Activated T-helper 9 cell treated with anti-CD3 and anti-CD28 coated beads, Interleukin-2, amount 50 U/mL, for 16 hours (primary cell): ENCODE measurements around the gene AKIRIN2.
"Not testable (repeated sequence)": the region's sequence is repeated elsewhere in the genome, so short reads cannot be mapped to it uniquely, and the experiment has no call there.

Source experiments
- DNase-seq: peaks from one replicate; pipeline ENCODE4 v3.0.0-alpha.2; 2020; ENCODE audit warnings: low read depth

Gene AKIRIN2

DNA sequence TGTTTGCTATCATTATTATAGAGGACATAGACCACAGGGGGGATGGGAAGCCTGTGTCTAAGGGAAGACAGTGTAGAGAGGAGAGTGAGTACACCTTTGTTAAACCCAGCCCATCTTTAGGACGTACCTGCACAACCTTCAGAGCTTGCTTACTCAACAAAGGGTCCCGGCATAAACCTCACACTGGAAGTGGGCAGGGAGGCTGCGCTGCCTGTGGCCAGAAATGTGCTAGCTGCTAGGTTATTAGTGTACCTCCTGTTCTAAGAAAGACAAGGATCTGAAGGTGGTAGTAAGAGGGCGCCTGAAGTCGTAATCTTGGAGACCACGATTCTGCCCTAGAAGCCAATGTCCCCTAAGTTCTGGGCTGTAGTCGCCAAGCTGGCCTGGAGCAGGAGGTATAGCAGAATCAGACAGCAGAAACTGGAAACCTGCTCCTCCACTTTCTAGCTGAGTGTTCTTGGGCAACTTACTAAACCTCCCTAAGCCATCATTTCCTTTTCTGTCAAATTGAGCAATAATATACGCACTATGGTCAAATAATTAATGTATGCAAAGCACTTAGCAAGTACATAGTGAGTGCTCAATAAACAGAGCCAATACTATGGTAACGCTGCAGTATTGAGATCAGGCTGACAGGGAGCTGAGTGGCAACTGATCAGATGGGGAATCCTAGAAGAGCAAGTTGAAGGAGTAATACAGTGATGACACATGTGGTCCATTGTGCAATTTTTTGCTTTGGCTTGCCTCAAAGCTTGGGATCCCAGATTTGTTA, 16.8 kb upstream of the AKIRIN2 start:
- DNase-seq, result no peak

DNA sequence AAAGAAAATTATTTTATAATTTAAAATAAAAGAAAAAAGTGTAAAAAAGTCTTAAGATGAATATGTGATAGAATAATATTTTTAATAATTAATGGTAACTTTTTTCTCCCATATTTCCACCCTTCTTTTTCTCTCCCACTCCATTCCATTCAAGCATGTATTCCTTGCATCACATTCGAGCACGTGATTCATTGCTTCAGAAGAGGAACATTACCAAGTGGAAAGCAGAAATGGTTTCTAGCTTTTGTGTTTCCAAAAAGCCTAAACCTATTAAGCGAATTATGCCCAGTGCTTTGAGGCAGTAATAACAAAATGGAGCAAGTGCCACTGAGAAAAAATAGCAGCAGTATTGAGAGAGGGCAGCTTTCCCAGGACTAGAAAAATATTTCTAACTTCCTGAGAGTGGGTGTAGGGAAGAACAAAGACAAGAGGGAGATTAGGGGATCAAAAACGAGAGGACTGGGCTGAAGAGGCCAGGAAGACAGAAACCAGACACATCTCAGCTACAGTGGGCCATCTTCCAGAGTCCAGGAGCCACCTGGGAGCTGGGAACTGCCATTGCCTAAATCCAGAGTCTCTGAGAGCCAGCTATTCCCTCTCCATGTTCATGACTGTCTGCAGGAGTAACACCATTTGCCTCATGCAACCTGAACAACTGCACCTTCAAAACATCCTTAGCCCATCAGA, 15.0 kb upstream of the AKIRIN2 start:
- DNase-seq, result no peak

DNA sequence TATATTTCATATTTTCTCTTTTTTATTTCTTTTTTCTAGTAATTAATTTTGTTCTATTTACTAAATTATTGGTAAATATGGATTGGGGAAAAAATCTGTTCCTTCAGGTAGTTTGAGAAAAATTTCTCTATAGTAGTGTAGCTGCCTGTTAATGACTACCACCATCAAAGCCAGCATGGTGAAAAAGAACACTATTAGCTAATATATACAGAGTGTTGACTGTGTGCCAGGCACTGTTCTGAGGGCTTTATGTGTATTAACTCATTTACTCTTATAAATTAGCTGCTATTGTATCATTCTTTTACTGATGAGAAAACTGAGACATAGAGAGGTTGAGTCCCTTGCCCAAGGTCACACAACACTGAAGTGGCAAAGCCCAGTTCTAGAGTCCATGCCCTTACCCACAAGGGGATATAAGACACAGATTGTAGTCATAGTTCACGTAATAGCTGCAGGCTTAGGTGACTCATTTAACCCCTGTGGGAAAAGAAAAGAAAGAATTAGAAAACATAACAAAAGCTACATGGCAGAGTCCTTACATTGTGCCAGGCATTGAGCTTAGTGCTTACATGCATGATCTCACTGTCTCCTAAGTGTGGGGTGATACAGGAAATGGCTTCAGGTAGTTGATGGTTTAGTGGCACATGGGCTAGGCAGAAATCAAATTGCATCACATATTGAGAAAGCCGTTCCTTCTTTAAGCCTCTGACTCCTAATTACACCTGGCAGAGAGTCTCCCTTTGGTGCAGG, 12.2 kb upstream of the AKIRIN2 start:
- DNase-seq, result no peak

DNA sequence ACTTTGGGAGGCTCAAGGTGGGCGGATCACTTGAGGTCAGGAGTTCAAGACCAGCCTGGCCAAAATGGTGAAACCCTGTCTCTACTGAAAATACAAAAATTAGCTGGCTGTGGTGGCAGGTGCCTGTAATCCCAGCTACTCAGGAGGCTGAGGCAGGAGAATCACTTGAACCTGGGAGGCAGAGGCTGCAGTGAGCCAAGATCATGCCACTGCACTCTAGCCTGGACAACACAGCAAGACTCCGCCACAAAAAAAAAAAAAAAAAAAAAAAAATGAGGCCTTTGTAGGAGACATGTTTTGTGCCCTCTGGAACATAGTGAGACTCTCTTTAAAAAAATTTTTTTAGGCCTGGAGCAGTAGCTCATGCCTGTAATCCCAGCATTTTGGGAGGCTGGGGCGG, 10.7 kb upstream of the AKIRIN2 start:
- DNase-seq, result not testable (repeated sequence)

DNA sequence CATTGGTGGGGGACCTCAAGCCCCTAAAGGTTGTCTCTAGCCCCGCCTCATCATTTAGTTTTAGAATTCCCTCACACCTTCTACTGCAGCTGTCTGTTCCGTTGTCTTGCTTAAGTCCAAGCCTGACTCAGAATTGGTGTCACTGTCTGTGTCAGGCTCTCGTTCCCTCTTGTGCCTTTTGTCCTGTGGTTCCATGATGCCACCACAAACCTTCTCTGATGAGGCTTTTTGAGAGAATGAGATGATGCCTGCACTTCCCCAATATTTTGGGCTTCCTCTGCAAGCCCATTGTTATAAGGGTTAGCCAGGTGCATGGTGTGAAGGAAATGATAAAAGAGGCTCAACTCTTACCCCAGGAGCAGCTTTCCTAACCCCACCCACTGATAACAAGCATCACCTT, 8.1 kb upstream of the AKIRIN2 start:
- DNase-seq, result no peak

DNA sequence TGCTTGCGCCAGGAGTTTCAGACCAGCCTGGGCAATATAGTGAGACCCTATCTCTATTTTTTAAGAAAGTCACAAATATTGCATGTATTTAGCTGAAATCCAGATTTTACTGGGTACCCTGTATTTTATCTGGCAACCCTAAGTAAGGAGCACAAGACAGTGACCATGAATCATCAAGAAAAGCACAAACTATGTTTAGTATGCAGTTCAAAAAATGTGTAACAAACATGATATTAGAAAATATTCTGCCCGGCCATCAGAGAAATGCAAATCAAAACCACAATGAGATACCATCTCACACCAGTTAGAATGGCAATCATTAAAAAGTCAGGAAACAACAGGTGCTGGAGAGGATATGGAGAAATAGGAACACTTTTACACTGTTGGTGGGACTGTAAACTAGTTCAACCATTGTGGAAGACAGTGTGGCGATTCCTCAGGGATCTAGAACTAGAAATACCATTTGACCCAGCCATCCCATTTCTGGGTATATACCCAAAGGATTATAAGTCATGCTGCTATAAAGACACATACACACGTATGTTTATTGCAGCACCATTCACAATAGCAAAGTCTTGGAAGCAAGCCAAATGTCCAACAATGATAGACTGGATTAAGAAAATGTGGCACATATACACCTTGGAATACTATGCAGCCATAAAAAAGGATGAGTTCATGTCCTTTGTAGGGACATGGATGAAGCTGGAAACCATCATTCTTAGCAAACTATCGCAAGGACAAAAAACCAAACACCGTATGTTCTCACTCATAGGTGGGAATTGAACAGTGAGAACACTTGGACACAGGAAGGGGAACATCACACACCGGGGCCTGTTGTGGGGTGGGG, 6.8 kb upstream of the AKIRIN2 start:
- not testable (repeated sequence) for DNase-seq

DNA sequence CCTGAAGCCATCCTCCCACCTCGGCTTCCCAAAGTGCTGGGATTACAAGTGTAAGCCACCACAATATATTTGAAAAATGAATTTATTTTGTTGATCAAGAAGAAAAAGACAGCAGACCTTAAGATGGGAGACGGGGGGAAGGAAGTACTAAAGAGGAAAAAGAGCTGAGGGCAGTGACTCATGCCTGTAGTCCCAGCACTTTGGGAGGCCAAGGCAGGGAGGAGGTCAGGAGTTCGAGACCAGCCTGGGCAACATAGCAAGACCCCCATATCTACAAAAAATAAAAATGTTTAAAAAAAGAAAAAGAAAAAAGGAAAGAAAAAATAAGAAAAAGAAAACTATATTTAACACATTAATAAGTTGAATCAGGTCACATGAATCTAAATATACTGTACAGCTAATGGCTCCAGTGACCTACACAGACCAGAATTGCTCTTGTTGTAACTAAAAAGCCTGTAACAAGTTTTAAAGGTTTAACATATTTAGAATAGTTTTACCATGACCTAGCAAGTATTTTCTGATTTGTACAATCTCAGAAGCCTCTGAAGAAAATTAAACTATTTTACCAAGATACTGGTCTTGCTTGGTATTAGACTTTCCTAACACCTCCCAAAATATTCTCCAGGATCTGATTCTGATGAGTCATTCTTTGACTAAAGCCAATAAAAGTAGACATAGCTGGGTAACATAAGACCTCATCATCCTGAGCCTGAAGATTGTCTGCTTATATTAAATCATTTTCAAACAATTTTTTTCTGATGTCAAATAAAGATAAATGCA, 4.3 kb upstream of the AKIRIN2 start:
- no peak for DNase-seq

DNA sequence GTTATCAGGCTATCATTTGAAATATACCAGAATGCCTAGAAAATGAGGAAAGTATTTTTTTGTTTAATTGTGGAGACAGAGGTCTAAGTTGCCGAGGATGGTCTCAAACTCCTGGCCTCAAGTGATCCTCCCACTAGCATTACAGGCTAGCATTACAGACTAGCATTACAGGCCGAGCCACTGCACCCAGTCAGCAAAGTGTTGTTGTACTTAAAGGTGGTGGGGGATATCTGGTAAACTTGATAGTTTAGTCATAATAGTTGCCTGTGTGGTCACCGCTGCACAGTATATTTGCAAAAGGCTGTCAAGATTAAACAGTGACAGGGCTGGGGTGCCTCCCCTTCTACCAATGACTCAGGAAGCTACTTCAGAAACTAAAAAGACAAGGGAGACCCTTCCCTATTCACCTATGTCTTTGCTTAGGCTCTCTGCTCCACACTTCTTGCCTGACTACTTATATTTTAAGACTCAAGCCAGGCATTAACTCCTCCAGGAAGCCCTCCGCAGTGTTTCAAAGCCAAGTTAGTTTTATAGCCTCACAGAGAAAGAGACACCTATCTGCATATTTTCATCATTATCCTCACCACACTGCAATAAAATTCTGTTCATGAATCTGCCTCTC, 3.1 kb upstream of the AKIRIN2 start:
- DNase-seq, result no peak

DNA sequence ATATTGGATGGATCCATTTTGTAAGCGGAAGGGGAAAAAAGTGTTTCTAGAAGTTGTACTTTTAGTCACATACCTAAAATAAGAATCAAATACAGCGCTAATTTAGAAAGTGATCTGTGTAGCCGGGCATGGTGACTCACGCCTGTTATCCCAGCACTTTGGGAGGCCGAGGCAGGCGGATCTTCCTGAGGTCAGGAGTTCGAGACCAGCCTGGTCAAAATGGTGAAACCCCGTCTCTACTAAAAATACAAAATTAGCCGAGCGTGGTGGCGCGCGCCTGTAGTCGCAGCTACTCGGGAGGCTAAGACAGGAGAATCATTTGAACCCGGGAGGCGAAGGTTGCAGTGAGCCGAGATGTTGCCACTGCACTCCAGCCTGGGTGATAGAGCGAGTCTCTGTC, 1.0 kb upstream of the AKIRIN2 start:
- not testable (repeated sequence) for DNase-seq

DNA sequence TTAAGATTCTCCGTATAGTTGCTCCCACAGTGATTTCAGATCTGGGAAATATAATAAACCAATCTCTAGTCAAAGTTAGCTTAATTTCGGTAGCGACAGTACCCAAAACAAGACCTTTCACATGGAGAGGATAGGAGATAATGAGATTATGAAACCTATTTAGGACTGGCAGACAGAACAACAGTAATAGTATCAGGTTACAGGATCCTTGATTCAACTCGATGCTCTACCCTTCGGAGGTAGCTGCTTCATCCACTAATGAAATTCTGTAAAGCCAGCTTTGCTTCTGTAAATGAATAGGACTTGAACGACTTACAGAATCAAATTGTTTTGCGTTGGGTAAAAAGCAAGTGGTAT, 534 bp upstream of the AKIRIN2 start:
- DNase-seq, result no peak

DNA sequence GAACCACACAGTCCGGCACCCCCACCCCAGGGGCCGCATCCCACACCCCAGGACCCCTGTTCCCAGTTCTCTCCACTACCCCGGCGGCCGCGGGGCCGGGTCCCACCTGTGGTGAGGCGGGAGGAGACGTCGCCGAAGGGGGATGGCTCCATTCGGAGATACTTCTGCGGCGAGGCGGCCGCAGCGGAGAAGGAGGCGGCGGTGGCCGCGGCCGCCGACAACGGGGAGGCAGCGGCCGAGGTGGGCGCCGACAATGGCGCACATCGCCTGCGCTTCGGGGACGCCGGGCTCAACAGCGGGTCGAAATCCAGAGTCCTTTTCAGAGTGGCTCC, 723 bp downstream of the AKIRIN2 start:
- DNase-seq, result no peak

DNA sequence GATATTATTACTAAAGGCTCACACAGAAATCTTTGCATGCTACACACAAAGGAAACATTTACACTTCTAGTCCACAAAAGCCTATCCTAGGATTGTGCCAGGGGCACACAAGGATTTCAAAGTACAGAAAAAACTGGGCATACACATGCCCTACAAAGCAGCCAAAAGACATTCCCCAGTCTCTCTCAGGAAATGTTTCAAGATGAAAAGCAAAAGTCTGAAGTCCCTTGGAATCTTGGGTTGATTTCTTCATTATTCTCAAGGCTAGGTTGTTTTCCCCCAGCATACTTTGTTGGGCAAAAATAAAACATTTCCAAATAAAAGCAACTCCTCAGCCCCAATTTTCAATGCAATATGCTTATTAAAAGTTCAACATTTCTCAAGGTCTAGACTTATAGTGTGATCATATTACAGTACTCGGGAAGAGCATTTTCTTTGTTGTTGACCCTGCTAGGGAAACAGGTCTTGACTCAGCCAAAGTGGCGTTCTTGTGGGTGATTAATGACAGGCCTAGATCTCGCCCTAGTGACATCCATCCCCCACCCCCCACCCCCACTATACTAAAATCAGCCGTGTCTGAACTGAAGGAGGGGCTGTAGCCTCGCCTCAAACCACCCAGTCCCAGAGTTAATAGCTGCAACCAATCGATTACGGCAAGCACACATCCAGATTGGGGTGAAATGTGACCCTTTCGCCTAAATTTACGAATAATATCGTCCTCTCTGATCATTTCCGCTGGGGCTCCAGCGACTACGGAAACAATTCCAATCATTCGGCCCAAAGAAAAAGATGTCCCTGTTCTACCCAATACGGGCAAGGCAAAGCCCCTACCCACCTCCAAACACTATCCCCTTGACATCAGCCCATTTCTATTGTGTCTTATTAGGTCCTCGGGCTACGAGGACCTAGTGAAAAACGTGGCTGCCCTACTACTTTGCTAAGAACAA, 1.4 kb downstream of the AKIRIN2 start:
- DNase-seq, result peak; percentile 17

DNA sequence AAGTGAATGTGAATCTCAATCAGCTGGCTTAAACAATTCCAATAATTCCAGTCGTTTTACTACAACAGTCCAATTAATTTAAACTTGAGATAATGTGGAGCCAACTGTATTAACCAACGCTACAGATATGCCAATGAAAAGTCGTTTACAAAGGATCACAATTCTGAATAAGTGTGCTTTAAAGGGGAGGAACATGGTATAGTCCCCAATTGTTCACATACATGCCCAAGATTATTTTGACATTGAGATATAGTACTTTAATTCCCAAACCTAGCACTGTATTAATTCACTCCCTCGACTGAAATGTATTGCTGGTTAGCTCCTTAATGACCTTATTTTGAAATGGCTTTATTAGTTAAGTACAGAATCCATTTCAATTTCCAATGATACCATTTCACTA, 2.5 kb downstream of the AKIRIN2 start:
- DNase-seq, result no peak

DNA sequence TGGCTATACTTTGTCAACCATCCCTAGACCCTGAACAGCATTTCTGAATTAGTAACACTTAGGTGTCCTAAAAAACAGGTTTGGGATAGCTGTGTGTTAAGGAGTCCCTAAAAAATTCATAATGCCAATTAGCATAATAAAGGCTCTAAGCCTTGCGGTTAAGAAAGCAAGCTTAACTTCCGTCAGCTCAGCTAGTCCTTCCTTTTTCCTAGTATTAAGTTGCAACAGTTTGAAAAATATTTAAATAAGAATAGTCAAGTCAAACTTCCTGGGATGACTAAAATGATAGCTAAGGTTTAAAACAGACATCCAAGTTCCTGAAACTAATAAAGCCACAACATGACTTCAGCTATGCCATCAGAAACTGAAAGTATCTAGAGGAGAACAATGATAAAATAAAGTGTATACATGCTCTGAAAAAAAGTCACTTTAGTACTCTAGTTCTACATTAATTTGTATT, 3.5 kb downstream of the AKIRIN2 start:
- no peak for DNase-seq

DNA sequence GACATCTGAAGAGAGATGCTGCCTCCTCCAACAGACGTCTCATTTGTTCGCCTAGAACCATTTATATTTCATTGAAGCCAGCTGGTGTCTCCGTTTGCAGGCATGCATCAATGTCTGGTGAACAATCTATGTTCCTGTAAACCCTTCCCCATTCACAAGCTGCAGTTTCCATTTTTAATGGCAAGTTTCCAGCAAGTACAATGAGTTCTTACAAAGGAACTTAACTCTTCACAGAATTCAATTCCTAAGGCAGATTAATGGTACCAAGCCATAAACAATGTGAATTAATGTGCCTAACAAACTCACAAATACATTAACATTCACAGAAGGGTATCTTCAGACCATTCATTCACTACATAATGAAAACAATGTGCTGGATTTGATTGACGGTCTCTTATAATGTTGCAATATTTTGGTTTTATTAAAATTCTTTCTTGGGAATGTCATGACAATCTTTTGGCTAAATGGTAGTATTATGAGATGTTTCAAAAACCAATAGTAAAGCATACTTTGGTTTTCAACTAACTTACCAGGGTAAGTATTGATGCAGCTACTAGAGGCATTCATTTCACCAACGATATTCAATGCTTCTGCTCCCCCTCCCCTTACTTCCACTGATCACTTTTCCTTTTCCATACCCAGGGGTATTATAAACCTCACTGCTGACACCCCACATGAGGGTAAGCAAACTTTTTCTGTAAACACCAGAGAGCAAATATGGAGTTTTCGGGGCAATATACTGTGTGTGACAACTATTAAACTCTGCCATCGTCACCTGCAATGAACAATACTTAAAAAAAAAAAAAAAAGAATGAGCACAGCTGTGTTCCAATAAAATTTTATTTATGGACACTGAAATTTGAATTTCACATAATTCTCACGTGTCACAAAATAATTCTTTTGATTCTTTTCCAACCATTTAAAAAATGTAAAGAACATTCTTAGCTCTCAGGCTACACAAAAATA, 4.2 kb downstream of the AKIRIN2 start:
- no peak for DNase-seq

DNA sequence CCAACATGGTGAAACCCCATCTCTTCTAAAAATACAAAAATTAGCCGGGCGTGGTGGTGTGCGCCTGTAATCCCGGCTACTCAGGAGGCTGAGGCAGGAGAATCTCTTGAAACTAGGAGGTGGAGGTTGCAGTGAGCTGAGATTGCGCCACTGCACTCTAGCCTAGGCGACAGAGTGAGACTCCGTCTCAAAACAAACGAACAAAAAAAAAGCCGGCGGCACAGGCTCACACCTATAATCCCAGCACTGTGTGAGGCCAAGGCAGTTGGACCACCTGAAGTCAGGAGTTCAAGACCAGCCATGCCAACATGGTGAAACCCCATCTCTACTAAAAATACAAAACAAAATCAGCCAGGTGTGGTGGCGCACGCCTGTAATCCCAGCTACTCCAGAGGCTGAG, 5.2 kb downstream of the AKIRIN2 start:
- not testable (repeated sequence) for DNase-seq

DNA sequence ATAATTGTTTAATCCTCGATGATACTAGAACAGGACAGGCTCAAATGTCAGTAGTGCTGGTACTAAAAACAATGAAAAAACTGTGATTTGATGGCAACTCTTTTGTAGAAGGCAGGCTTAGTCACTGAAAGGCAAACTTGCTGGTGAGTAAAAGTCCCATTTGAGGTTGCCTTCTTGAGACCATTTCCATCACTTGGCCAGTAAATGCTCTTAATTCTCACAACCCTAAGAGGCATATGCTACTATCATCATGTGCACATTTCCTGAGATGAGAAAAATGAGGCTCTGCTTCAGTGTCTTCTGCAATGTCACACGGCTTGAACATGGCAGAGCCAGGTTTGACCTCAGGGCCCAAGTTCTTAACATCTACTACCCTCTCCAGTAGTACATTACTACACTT, 9.9 kb downstream of the AKIRIN2 start:
- DNase-seq, result no peak

DNA sequence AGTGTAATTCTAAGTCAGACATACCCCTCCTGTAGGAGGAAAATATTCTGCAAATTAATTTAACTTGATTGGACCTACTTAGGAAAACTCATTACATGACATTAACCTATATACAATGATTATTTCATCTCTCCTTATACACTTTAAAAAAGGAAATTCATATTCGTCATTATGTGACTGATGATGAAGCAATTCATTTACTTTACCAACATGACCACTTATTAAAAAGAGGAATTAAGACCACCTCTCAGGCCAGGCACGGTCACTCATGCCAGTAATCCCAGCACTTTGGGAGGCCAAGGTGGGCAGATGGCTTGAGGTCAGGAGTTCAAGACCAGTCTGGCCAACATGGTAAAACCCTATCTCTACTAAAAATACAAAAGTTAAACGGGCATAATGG, 11.6 kb downstream of the AKIRIN2 start:
- DNase-seq, result no peak

DNA sequence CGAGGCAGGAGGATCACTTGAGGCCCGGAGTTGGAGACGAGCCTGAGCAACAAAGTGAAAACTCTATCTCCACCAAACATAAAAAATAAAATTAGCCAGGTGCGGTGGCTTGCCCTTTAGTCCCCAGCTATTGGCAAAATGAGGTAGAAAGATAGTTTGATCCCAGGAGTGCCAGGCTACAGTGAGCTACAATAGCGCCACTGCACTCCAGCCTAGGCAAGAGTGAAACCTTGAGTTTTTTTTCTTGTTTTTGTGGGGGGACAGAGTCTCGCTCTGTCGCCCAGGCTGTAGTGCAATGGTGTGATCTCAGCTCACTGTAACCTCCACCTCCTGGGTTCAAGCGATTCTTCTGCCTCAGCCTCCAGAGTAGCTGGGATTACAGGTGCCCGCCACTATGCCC, 14.1 kb downstream of the AKIRIN2 start:
- DNase-seq, result not testable (repeated sequence)
